GM18520 (cell line): ENCODE data around the gene CDC27.
"Not testable (repeated sequence)": the region's sequence is repeated elsewhere in the genome, so short reads cannot be mapped to it uniquely, and the experiment has no call there.

Source experiments
- ATAC-seq: cut with Tn5 transposase; IDR thresholded peaks from one replicate; pipeline ENCODE4 v1.9.1; 2021; ENCODE audit not compliant: unreplicated experiment

Gene CDC27

DNA sequence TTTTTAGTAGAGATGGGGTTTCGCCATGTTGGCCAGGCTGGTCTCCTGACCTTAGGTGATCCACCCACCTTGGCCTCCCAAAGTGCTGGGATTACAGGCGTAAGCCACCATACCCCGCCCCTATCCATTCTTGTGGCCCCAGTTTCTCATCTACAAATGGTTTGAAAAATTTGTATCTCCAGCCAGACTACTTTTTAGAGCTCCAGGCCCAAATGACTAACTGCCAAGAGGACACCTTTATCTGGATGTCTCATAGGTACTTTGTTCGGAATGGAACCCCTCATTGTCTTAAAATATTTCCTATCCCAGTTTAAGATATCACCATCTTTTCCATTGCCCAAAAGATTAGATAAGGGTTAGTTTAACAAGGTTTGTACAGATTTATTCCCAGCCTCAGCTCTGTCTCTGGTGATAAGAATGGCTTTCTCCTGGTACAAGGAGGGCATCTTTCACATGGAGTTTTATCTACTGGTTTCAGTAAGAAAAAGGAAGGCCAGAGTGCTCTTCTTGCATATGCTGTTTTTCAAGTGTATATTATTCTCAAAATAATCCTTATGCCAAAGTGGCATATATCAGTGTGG is 4.9 kb upstream of the CDC27 start:
- ATAC-seq = no peak

DNA sequence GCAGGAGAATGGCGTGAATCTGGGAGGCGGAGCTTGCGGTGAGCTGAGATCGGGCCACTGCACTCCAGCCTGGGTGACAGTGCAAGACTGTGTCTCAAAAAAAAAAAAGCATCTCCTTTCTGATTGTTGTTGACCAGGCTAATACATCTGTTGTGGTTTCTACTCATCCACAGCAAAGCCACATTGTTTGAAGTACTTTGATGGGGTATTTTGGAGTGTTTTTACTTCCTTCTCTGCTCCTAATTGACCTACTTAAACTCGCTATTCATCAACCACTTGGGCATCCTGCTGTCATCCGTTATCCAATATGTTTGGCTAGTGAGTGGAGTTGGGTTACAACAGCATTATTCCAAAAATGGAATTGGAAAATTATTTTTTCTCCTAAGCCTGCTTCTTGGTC is 3.5 kb upstream of the CDC27 start:
- no peak for ATAC-seq

DNA sequence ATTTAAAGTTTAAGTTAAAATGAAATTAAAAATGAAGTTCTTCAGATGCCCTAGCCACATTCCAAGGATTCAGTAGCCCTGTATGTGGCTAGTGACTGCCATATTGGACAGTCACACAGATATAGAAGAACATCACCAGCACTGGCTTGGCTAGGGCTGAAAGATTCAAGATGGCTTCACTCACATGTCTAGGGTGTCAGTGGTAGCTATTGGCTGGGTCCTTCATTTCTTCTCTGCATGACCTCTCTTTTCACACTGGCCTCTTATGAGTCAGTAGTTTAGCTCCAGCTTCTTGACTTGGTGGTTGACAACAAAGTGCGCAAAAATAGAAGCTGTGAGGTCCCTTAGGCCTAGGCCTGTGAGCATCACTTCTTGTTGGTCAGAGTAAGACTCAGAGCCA is 1.7 kb upstream of the CDC27 start:
- ATAC-seq = no peak

DNA sequence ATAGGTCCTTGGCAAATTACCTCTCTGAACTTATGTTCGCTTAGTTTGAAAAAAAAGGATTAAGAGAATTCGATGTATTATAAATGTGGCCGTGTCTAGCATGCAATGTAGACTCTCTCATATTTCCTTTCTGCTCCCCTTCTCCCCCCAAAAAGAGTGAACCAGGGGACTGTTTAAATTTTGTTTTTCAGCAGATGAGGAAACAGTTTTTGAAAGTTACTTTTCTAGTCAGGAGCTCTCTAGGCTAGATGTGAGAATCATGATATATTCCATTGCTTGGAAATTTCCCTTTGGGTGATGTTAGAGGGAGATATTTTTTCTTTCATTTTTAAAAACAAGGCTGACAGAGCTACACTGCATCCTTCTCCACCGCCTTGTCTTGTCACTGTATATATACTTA is 1.1 kb upstream of the CDC27 start:
- no peak for ATAC-seq

DNA sequence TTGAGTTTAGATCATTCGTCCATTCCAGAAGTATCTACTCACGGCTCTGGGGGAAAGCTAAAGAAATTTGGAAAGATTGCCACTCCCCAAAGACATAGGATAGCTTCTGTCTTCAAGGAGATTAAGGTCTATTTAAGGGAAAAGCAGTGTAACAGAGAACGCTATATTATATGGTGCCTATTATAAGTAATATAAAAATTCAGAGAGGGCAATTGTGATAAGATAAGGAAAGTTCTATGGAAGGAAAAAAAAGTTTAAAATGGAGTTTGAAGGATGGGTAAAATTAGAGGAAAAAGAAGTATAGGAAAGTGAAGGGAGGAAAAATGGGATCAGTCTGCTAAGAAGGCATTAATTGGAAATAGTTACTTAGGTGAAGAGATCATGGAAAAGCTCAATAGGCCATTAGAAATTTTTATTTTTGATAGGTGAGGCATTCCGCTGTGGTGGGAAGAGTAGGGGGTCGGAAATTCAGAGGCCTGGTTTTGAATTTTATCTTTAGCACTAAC is 690 bp upstream of the CDC27 start:
- no peak for ATAC-seq

DNA sequence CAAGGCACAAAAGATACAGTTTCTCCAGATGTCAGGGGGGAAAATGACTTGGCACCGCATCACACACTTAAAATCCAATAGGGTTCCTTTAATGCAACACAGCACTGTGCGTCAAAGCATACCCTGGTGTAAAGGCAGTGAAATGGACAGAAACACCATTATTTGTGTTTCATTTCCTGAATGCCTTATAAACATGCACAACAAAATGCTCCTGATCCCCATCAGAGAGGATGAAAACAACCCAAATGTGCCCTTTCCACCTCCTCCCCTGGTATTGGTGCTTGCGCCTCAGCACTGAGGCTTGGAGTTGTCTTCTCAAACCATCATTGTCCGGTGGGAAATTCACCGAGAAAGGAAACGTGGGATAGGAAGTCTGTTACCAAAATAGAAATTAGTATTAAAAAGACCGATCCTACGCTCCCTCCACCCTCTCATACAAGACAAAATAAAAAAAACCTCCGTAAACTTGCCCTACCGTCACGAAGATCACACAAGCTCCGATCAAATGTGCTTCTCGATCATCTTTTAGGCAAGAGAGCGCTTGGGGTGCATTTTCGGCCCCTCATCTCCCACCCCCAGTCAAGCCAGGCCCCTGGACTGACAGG is 722 bp downstream of the CDC27 start:
- no peak for ATAC-seq

DNA sequence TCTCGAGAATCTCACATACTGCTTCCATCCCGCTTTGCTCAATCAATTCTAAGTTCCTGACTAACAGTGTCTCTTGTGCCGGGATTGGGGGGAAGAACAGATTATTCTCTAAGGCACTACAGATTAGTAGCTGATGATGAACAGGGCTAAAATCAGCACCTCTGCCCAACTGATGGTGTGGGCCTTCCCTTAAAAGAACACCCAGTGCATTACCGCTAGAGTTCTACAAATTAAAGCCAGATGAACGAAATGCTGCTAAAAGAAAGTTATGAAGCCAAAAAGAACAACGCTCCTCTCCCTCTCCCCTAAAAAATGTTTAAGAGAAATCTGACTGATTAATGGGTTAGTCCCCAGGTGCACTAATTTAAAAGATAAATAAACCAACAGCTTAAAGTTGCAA is 4.4 kb downstream of the CDC27 start:
- no peak for ATAC-seq

DNA sequence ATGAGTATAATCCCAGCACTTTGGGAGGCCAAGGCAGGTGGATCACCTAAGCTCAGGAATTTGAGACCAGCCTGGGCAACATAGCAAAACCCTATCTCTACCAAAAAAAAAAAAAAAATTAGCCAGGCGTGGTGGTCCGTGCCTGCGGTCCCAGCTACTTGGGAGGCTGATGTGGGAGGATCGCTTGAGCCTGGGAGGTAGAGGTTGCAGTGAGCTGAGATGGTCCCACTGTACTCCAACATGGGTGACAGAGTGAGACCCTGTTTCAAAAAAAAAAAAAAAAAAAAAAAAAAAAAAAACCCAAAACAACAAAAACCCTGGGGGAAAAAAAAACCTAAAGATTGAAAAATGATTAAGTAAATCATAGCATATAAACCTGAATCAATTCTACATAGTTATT is 8.1 kb downstream of the CDC27 start:
- ATAC-seq = not testable (repeated sequence)

DNA sequence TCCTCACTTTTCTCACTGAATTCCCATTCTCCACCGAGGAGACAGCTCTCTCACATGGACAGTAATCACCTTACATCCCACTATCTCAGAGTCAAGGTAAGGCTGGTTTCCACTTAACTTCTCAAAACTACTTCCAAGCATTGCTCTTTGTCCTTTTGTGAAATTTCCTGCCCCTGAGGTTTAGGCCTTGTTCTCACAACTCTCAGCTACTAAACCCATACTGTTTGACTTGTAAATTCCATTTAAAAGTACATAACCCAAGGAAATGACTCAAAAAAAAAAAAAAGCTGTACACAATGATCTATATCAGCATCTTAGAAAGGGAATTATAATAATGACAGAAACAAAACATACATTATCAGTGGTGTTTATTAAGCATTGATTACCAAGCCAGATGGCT is 8.8 kb downstream of the CDC27 start:
- ATAC-seq = no peak

DNA sequence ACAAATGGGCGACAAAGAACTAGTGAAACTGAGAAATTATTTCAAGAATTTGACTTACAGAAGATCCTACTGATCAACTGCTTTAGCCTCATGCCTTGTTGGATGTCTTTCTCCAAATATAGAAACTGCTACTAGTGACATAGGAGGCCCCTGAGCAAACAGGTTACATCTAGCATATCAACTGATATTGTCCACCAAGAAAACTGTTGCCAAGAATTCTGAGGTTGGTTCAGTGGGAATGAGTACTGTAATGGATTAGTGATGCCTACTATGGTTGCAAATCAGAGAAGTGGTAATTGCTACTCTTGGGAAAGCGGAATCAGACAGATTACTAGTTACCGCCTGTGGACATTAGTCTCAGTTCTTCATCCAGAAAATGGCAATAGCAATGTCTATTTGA is 10.0 kb downstream of the CDC27 start:
- no peak for ATAC-seq

DNA sequence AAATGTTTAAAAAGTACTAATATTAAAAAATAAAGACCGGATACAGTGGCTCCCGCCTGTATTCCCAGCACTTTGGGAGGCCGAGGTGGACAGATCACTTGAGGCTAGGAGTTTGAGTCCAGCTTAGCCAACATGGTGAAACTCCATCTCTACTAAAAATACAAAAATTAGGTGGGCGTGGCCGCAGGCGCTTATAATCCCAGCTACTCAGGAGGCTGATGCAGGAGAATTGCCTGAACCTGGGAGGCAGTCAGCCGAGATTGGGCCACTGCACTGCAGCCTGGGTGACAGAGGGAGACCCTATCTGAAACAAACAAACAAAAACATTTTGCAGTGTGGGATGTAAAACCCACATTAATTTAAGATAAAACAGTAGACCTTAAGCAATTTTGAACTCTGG is 11.8 kb downstream of the CDC27 start:
- ATAC-seq = no peak

DNA sequence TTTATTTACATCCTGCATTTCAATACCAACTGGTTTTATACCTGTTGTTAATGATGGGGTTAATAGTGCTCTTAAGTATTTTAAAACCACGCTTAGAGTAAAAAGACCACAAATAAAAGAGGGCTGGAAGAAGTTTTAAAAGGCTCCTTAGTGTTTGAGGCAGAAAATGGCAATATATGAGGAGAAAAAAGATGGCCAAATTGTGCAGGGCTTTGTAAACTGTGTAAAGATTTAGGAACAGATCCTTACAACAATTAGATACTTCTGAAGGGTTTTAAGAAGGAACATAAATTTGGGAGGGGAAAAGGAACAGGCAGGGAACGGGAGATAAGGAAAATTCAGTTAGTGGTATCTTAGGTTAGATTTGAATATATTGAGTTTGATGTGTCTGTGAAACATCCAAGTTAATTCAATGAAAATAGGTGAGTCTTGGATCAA is 12.7 kb downstream of the CDC27 start:
- no peak for ATAC-seq

DNA sequence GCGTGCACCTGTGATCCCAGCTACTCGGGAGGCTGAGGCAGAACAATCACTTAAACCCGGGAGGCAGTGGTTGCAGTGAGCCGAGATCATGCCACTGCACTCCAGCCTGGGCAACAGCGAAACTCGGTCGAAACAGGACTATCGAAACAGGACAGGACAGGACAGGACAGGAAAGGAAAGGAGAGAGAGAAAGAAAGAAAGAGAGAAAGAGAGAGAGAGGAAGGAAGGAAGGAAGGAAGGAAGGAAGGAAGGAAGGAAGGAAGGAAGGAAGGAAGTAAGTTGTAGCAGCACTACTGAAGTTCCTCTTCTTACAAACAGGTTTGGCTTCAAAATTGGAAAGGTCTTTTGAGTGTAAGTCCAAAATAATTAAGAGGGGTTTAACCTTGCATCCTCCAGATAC is 14.3 kb downstream of the CDC27 start:
- not testable (repeated sequence) for ATAC-seq

DNA sequence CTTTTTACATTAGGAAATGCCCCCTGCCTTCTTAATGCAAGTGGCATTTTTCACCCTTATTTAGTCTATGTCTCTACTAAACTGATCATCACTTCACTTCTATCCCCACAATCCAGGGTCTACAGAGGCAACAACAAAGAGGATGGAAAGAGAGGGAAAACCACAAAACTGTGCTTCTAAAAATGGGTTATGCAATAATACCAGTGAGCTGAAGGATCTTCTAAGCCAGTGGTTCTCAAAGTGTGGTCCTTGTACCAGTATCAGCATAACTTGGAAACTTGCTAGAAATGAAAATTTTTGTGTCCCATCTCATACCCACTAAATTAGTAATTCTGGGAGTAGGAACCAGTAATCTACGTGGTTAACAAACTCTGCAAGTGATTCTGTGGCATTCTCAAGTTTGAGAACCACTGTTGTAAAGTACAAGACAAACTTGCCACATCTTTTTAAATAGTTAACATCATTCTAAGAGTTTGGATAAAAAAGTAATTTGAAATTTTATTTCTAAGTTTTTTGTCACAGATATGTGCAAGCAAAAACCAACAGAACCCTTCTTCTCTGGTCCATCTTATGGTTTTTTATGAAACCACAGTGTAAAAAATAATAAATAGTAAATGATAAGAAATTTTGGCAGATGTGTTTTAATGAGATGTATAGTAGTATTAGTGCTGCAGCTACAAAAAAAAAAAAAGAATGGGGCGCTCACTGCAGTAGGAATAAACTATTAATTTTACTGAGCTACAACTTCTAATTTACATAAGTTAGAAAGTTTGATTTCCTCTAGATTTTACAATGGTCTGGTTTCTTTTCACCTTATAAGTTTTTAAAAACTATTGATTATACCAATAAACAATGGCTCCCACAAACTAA is 16.2 kb downstream of the CDC27 start:
- no peak for ATAC-seq

DNA sequence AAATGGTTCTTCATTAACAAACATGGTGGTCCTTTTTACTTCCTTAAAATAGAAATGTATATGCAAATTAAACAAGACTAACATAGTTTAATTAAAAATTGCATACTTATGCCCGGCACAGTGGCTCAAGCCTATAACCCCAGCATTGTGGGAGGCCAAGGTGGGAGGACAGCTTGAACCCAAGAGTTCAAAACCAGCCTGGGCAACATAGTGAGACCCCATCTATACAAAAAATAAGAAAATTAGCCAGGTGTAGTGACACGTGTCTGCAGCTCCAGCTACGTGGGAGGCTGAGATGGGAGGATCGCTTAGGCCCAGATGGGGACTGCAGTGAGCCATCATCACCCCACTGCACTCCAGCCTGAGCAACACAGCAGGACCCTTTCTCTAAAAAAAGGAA is 18.4 kb downstream of the CDC27 start:
- ATAC-seq = no peak

DNA sequence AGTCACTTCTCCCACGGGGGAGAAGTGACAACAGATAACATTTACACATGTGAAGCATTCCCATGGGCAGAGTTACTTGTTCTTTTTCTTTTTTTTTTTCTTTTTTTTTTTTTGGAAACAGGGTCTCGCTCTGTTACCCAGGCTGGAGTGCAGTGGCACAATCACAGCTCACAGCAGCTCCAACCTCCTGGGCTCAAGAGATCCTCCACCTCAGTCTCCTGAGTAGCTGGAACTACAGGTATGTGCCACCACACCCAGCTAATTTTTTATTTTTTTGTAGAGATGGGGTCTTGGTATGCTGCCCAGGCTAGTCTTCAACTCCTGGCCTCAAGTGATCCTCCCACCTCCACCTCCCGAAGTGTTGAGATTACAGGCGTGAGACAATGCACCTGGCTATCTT is 20.2 kb downstream of the CDC27 start:
- not testable (repeated sequence) for ATAC-seq

DNA sequence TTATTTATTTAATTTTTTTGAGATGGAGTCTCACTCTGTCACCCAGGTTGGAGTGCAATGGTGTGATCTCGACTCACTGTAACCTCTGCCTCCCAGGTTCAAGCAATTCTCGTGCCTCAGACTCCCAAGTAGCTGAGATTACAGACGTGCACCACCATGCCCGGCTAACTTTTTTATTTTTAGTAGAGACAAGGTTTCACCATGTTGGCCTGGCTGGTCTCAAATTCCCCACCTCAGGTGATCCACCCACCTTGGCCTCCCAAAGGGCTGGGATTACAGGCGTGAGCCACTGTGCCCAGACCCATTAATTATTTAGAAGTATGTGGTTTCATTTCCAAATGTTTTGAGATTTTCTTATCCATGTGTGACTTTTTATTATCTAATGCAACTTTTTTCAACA is 22.2 kb downstream of the CDC27 start:
- ATAC-seq = not testable (repeated sequence)

DNA sequence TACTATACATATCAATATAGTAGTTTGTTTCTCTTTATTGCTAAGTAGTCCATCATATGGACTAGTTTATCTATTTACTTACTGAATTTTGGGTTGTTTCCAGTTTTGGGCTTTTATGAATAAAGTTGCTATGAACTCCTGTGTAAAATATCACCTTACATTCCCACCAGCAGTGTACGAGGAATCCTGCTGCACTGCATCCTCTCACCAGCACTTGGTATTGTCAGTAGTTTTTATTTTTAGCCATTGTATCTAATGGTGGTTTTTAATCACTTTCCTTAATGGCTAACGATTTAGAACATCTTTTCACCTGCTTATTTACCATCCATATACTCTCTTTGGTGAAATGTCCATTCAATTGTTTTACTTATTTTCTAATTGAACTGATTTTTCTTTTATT is 24.0 kb downstream of the CDC27 start:
- no peak for ATAC-seq

DNA sequence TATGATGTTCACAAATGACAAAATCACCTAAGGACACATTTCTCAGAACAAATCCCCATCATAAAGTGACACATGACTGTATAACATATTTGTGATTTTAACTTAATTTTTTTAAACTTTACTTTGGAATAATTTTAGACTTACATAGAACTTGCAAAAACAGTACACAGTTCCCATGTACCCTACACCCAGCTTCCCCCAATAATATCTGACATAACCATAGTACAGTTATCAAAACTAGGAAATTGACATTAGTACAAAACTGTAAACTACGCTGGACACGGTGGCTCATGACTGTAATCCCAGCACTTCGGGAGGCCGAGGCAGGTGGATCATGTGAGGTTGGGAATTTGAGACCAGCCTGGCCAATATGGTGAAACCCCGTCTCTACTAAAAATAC is 24.8 kb downstream of the CDC27 start:
- ATAC-seq = no peak

DNA sequence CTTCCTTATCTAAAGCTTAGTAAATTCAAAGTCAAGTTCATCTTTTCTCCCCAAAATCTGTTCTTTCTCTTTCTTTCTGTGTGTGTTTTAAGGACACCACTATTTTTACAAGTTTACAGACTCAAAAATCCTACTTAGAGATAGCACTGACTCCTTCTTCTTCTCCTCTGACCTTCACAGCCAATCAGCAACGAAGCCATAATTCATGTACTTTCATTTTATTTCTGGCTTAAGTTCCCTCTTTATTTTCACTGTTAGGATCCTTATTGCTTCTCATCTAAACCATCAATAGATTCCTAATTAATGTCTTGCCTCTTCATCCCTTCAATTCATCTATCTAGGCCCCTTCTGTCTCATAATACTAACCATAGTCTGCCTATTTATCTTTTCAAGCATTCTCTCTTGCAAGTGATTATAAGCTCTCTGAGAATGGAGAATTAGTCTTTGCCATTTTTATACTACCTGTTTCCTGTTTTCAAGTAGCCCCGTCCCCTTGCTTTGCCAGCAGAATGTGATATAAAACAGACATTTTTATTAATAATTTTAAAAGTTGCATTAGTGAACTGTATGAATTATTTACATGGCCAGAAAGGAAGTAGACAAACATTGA is 27.0 kb downstream of the CDC27 start:
- ATAC-seq = no peak

DNA sequence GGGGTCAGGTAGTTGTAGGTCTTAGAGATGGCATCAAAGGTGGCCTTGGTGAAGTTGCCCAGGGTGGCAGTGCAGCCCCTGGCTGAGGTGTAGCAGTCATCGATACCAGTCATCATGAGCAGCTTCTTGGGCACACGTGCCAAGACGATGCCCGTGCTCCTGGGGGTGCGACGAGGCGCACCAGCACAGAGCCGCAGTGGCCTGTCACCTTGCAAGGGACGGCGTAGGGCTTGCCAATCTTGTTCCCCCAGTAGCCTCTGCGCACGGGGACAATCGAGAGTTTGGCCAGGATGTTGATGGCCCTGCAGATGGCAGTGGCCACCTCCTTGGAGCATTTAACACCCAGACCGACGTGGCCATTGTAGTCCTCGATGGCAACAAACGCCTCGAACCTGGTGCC is 29.8 kb downstream of the CDC27 start:
- ATAC-seq = no peak

DNA sequence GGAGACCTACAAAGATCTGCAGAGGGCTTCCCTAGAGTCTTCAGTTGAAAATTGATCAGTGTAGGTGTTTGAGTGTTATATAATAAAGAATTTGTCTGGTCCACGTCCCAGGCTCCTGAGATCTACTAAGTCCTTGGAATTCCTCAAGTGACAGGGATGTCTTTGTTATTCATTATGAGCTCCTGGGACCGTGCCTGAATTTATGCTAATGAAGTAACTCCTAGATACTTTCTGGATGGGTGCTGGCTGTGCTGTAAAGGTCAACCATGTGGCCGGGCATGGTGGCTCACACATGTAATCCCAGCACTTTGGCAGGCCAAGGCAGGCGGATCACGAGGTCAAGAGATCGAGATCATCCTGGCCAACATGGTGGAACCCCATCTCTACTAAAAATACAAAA is 43.7 kb downstream of the CDC27 start:
- no peak for ATAC-seq
